ENCODE results near the gene CELA2A.
"Not testable (repeated sequence)": the region's sequence is repeated elsewhere in the genome, so short reads cannot be mapped to it uniquely, and the experiment has no call there.

Gene CELA2A

DNA sequence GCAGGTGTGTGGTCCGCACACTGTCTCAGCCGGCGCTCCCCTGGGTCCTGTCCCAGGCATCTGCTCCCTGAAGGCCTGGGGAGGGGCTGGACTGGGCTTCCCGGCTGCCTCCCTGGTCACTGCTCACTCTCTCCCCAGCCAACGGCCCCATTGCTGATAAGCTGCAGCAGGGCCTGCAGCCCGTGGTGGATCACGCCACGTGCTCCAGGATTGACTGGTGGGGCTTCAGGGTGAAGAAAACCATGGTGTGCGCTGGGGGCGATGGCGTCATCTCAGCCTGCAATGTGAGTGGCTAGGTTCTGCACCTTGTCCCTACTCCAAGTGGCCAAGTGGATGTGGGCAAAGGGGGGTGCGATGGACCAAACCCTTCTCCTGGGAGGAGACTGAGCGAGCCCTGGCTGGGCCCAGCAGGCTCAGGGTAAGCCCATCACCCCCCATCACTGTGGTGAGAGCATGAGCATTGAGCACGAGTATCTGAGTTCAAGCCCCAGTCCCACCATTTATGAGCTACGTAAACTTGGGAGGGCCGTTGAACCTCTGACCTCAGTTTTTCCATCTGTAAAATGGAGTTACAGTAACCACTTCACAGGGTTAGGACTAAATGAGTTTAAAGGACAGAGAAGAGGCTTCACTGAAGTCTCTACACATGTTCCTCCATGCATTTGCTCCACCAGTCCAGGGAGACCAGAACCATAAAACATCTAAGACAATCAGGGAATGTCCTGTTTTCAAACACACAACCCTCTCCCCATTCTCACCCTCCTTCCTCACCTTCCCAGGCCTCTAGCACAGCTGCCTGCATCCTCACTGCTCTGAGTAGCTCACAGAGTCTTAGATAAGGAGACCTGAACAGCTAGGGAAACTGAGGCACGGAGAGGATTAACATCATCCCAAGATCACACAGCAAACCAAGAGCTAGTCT is 11.8 kb upstream of the CELA2A start:
- no peak for DNase-seq (ENCODE audit: low spot score)

DNA sequence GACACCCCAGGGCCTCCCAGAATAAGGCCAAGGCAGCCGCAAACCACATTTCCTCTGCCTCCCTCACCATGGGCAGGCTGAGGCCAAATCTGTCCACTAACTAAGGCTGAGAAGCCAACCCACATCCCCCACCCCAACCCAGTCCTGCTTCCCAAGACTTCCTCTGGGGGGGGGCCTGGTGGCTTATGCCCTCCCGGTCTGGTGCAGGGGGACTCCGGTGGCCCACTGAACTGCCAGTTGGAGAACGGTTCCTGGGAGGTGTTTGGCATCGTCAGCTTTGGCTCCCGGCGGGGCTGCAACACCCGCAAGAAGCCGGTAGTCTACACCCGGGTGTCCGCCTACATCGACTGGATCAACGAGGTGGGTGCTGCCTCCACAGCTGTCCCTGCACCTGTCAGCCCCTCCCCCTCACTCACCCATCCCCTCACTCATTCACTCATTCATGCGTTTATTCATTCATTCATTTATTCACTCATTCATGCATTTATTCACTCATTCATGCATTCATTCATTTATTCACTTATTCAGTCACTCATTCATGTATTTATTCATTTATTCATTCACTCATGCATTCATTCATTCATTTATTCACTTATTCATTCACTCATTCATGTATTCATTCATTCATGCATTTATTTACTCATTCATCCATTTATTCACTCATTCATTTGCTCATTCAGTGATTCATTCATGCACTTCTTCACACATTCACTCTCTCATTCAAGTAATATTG is 11.0 kb upstream of the CELA2A start:
- DNase-seq (ENCODE audit: low spot score), result no peak

DNA sequence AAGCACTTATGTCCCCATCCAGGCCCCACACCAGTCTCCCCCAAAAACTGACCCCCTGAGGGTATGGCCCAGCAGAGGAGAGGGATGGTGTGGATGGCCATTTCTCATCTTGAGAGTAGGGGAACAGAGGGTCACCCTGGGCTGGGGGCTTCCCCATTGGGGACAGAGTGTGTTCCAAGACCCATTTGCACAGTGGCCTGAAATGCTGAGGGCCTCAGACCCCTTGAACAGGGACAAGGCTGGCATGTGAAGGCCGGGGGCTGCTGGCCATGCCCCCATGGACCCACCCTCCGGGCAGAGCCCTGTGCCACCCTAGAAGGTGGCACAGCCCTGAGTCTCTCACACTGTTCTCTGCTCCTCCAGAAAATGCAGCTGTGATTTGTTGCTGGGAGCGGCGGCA is 10.3 kb upstream of the CELA2A start:
- no peak for DNase-seq (ENCODE audit: low spot score)

DNA sequence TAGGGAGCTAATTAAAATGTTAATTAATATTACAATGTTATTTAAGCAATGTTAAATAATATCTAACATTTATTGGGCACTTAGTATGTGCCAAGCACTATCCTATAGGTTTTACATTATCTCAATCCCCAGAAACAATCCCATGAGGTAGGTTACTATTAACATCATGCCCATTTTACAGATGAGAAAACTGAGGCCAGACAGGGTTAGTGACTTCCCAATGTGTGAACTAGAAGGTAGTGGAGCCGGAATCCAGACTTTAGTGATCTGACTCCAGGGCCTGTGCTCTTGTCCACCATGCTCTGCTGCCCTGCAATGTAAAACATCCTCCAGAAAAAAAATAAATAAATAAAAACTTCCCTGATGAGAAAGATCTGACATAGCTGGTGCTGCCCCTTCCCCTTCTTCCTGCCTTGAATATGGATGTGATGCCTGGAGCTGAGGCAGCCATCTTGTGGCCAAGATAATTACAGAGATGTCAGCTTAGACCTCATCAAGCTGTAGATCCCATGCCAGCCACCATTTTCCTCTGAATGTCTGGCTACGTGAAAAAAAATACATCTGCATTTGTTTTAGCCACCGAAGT is 7.6 kb upstream of the CELA2A start:
- no peak for DNase-seq (ENCODE audit: low spot score)

DNA sequence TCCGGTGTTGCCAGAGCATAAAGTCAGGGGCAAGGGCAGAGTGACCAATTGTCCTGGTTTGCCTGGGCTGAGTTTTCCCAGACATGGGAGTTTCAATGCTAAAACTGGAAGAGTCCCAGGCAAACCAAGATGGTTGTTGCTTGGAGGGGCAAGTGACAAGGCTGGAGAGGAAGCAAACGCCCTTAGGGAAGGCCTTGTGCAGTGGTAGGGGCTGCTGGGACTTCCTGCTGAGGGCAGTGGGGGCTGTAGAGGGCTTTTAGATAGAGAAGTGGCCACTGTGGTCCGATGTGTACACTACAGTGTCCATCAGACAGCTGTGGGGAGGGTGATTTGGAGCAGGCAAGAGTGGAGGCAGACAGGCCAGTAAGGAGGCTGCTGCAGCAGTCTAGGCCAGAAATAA is 7.0 kb upstream of the CELA2A start:
- no peak for DNase-seq (ENCODE audit: low spot score)

DNA sequence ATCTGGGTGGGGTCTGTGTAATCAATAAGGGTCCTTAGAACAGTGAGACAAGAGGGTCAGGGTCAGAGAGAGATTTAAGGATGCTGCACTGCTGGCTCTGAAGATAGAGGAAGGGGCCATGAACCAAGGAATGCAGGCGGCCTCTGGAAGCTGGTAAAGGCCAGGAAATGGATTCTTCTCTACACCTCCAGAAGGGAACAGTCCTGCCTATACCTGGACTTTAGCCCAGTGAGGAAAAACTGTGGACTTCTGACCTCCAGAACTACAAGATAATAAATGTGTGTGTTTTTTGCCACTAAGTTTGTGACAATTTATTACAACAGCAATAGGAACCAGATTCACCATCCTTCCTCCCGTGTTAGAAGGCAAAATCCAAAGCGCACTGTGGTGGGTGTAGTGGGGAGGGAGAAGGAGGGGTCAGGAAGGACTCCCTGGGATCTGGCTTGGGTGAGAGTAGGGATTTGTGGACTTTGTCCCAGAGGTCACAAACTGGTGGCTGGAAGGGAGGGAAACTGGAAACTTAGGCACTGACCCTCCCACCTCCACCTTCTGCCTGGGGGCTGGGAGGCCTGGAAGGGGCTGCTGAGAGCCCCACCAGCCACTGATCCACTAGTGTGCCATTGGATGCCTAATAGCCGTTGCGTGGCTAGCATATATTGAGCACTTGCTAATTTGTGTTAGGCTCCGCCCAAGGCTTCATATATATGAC is 5.4 kb upstream of the CELA2A start:
- no peak for DNase-seq (ENCODE audit: low spot score)

DNA sequence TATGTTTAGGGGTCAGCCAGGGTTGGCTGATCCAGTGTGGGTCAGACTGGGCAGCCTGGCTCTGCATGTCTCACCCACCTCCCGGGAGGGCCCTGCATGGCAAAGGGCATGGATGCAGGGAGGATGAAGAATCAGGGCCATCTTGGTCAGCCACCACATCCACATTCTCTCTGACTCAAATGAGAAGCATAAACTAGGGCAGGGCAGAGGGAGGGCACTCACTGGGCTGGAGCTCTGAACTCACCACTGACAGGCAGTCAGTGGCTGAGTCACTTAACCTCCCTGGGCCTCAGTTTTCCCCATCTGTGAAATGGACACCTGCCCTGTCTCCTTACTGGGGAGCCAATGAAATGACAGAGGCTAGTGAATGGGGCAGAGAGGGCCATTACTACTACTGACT is 4.3 kb upstream of the CELA2A start:
- DNase-seq (ENCODE audit: low spot score), result no peak

DNA sequence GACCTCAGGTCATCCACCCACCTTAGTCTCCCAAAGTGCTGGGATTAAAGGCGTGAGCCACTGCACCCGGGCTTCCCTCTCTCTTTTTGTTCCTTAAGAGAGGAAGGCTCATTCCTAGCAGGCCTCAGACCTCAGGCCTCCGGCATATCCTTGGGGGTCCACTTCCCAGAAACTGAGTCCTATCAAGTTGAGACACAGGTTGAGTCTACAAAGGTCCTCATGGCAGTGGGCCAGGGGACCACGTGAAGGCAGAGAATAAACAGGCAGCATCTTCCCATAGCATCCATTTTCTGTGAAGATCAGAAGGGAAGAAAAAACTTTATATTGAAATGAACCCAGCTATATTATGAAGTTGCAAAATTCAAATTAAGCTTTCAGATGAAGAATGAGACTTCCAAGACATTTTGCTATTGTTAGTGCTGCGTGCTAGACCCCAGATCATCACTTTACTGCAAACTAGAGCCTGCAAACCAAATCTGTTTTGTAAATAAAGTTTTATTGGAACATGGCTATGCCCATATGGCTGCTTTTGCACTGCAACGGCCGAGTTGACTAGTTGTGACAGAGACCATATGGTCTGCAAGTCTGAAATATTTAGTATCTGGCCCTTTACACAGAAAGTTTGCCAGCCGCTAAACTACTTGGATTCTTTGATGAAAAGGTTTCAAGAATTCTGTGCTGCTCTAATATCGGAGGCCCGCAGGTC is 3.5 kb upstream of the CELA2A start:
- DNase-seq (ENCODE audit: low spot score), result no peak

DNA sequence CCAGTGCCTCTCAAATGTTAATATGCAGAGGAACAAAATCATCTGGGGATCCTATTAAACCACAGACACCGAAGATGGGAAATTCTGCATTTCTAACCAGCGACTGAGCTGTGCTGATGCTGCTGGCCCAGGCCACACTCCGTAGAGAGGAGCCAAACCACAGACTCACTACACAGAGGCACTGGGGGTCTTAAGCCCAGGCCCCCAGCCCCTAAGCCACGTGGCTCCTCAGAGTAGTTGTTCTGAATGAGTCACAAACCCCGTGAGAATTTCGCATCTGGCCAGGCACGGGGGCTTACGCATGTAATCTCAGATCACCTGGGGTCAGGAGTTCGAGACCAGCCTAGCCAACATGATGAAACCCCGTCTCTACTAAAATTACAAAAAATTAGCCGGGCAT is 2.8 kb upstream of the CELA2A start:
- DNase-seq (ENCODE audit: low spot score), result no peak

DNA sequence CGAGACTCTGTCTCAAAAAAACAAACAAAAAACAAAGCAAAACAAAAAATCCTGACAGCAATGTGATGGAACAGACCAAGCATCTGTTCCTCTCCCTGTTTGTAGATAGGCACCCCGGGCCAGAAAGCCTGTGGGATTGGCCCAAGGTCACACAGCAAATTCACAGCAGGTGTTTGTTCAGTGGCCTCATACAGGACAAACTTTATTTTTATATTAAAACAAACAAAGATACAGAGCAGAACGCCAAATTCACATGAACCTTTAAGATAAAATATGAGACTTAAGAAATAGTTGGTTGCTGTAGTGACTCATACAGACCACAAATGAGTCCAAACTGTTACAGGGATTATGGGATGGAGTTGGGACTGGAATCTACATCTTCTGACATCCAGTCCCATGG is 2.3 kb upstream of the CELA2A start:
- DNase-seq (ENCODE audit: low spot score), result no peak

DNA sequence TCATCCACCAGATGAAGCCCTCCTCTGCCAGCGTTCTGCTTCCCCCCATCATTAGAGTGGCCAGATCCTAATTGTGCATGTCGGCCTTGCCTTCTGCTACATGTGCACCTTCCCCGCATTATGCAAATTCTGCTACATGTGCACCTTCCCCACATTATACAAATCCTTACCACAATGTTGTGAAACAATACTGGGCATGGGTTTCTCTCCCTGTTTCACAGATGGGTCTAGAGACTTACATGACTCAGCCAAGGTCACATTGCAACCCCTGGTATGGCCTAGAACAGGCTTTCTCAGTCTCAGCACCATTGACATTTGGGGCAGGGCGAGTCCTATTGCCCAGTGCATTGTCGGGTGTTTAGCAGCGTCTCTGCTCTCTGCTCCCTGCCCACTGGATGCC is 1.0 kb upstream of the CELA2A start:
- no peak for DNase-seq (ENCODE audit: low spot score)

DNA sequence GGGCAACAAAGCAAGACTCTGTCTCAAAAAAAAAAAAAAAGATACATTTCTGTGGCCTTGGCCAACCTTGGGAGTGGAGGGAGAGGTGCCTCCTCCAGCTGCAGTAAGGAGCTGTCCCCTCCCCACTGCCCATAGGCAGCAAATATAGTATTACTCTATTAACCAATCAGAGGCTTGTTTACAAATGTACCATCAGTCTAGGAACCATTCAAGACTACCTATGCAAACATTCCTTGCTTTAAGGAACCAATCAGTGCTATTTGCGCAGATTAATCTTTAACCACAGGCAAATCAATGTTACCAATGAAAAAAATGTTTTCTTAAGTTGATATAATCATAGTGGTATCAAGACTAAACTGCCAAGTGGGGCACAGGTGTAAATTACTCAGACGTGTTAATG is 1.1 kb downstream of the CELA2A start:
- no peak for DNase-seq (ENCODE audit: low spot score)

DNA sequence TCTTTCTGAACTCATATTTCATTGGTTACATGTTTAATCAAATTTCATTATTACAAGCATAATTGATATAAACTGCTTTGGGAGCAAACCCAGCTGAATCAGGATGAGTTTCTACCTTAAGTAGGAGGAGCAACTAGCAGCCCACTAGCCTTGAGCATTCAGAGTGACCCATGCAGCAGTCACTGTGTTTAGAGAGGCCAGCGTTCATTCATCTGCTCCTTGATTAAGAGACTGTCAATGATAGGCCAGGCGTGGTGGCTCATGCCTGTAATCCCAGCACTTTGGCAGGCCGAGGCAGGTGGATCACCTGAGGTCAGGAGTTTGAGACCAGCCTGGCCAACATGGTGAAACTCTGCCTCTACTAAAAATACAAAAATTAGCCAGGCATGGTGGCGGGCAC is 1.9 kb downstream of the CELA2A start:
- DNase-seq (ENCODE audit: low spot score), result not testable (repeated sequence)

DNA sequence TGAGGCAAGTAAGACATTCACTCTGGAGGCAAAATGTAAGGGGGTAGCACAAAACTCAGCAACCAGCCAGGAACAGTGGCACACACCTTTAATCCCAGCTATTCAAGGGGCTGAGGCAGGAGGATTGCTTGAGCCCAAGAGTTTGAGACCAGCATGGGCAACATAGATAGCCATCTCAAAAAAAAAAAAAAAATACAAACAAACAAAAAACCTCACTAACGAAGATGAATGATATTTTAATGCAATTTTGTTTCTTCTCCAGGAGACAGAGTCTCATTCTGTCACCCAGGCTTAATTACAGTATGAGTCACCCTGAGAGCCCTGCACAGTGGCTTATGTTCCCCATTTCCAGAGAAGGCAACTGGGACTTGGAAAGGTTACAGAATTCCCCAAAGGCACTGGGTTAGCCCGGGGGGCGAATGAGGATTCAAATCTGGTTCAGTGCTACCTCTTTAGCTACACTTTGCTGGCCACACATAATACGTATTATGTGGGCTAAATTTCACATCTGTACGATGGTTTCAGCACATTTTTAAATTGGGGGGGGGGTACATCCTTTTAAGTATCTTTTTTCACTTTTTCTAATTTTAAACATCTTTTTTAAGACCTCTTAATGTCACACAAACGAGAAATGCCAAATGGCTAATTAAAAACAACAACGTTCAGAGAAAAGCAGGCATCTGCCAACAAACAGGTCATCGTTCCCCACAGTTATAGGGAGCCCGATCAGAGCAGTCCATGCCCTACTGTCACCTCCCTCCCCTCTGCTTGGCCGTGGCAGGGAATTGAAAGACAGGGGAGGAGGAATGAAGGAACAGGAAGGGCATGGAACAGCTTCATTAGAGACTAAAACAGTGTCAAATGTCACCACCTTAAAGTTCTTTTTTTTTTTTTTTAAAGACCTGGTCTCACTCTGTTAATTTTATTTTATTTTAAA is 3.5 kb downstream of the CELA2A start:
- no peak for DNase-seq (ENCODE audit: low spot score)

DNA sequence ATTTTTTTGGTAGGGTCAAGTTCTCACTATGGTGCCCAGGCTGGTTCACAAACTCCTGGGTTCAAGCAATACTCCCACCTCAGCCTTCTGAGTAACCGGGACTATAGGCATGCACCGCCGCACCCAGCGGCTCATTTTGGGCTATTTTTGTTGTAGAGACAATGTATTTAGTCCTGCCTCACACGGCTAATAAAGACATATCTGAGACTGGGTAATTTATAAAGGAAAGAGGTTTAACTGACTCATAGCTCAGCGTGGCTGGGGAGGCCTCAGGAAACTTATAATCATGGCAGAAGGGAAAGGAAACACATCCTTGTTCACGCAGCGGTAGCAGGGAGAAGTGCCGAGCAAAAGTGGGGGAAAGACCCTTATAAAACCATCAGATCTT is 4.2 kb downstream of the CELA2A start:
- DNase-seq (ENCODE audit: low spot score), result no peak

DNA sequence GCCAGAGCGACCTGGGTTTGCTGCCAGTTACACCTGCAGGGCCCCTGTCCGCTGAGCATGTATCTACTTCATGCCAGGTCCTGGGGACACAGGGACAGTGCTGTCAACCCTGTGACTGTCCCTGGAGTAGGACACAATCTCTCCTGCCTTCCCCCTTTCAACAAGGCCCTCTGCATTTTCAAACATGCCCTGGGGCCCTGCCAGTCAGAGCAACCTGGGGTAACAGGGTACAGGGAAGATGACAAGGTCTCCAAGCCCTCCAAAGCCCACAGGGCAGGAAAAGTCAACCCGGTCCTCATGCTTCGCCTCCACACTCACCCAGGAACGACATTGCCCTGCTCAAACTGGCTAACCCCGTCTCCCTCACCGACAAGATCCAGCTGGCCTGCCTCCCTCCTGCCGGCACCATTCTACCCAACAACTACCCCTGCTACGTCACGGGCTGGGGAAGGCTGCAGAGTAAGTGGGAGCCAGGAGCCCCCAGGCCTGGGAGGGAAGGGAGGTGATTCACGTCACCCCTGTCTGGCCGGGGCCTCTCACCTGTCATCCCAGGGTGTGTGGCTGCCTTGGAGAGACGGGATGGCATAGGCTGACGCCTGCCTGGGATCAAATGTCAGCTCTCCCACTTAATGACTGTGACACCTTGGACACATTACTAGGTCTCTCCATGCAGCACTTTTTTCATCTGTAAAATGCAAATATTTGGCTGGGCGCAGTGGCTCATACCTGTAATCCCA is 6.7 kb downstream of the CELA2A start:
- DNase-seq (ENCODE audit: low spot score), result not testable (repeated sequence)

DNA sequence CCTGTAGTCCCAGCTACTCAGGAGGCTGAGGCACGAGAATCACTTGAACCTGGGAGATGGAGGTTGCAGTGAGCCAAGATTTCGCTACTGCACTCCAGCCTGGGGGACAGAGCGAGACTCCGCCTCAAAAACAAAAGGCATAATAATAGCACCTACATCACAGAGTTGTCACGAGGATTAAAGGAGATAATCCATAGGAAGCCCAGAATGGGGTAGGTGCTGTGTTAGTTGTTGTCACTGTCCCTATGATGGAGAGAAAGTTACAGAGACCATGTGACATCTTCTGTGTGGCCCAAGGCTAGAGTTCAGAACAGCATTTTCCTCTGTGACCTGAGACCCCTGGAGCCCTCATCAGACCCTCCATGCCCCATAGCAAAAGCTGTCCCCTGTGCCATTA is 7.4 kb downstream of the CELA2A start:
- DNase-seq (ENCODE audit: low spot score), result not testable (repeated sequence)

DNA sequence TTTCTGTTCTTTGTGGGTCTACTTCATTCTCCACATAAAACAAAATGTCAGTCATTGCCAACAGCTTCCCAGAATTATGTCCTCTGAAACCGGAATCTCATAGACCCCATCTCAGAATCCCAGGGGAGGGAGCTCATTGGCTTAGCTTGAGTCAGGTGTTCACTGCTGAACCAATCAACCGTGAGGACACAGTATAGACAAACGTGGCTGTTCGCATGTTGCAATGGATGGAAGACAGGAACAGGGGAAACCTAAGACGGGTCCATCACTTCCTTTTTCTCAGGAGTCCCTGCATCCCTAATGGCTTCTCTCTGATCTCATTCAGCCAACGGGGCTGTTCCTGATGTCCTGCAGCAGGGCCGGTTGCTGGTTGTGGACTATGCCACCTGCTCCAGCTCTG is 9.1 kb downstream of the CELA2A start:
- DNase-seq (ENCODE audit: low spot score), result no peak

DNA sequence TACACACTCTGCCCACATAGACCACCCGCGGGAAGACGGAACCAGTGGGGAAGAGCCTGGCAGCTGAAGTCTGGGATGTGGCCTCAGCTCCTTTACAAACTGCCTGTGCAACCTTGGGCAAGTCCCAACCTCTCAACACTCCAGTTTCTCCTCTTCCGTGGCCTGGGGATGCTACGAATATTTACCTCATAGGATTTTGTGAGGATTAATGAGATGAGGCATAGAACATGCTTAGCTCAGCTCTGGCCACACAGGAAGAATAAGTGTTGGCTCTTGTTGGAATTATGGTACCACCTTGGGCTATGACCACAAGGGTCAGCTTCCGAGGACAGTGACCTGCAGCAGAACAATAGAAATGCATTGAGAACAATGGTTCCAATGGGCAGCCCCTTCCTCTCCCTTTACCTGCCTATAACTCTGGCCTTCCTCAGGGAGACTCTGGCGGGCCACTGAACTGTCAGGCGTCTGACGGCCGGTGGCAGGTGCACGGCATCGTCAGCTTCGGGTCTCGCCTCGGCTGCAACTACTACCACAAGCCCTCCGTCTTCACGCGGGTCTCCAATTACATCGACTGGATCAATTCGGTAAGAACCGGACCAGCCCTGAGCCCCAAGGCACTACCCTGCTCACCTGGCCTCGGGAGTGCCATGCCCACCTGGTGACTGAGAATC is 10.6 kb downstream of the CELA2A start:
- DNase-seq (ENCODE audit: low spot score), result not testable (repeated sequence)

All from activated CD4-positive, alpha-beta T cell treated with anti-CD3 and anti-CD28 coated beads, Interleukin-2, Interleukin-4, amounts not matched to agents 100 ng/mL and 50 ng/mL, durations not matched to agents 16 hours and 8 hours (primary cell).